Muscle of leg (tissue), 11 donors: ENCODE data around the gene SMIM29. TPM values are rescaled to one million over a fixed set of nuclear protein-coding genes. Genes with fewer than 3 reads are reported as not detected.

Source experiments
- DNase-seq: peaks from one replicate; pipeline ENCODE4 v3.0.0; 2013
- H3K27ac ChIP-seq: one replicate; pipeline ENCODE4 v1.5.1; 2013; ENCODE audit warnings: mild to moderate bottlenecking, low read length, control low read depth
- H3K27me3 ChIP-seq: one replicate; pipeline ENCODE4 v1.6.1; 2013; ENCODE audit warnings: low read length; ENCODE audit not compliant: control insufficient read depth, insufficient read depth
- H3K36me3 ChIP-seq: one replicate; pipeline ENCODE4 v1.6.1; 2013; ENCODE audit warnings: low read length; ENCODE audit not compliant: control insufficient read depth, insufficient read depth
- H3K4me1 ChIP-seq: one replicate; pipeline ENCODE4 v1.6.1; 2013; ENCODE audit warnings: low read length; ENCODE audit not compliant: control insufficient read depth, insufficient read depth
- H3K4me3 ChIP-seq: one replicate; pipeline ENCODE4 v1.5.1; 2013; ENCODE audit warnings: low read length, control low read depth
- H3K9me3 ChIP-seq: replicated peaks from 2 replicates; pipeline ENCODE4 v1.6.1; 2013; ENCODE audit warnings: low read depth, low read length; ENCODE audit not compliant: control insufficient read depth
- WGBS: methylation state at CpG from one replicate; pipeline ENCODE4 v1.1.5; 2013; ENCODE audit warnings: missing lambda C conversion rate; ENCODE audit not compliant: insufficient coverage; 5-methylcytosine and 5-hydroxymethylcytosine counted together
- polyA plus RNA-seq, 8 donors: library from polyadenylated mRNA; unstranded; fragments of 120-200 nt; gene quantifications; one replicate each; pipeline versions ENCODE4 v1.2.1 to v1.2.3, GENCODE V29; 2013; ENCODE audit warnings: inconsistent platforms in 1 of 8, low replicate concordance in 1 of 8; ENCODE audit not compliant: insufficient read length in 8 of 8, insufficient read depth in 1 of 8
- total RNA-seq: library from RNA; stranded (reverse); fragments of 120-200 nt; gene quantifications from one replicate; pipeline ENCODE4 v1.2.4, GENCODE V29; 2013

SMIM29 gene
- total and polyA plus RNA-seq, 9 donors = 7.7 to 12.0 (median 8.9) TPM

DNA sequence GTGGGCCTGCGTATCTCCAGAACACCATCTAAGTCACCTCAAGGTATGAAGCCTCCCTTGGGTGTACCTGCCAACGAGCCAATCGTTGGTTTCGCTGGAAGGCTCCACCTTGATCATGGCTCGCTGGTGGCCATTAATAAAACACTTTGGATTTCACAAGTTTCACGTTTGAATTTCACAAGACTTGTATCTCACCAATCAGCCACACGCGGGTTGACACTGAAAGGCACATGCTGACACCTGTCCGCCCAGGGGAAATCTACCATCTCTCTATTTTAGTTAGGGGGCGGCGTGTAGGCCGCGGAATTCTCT is 12.7 kb downstream of the SMIM29 start:
- Histone ChIP-seq H3K9me3 (no peaks in the 10 kb centered on the region), H3K27me3 (peaks cover 2% of the 10 kb centered on the region), H3K4me3 (peak overlapping the region; percentile 65), H3K4me1 (peaks cover 18% of the 10 kb centered on the region), H3K36me3 (no peaks in the 10 kb centered on the region), H3K27ac (peak overlapping the region; percentile 84)
- DNase-seq = peak; percentile 25
- WGBS = 5% methylated on average over 7 of the region's 13 CpGs

DNA sequence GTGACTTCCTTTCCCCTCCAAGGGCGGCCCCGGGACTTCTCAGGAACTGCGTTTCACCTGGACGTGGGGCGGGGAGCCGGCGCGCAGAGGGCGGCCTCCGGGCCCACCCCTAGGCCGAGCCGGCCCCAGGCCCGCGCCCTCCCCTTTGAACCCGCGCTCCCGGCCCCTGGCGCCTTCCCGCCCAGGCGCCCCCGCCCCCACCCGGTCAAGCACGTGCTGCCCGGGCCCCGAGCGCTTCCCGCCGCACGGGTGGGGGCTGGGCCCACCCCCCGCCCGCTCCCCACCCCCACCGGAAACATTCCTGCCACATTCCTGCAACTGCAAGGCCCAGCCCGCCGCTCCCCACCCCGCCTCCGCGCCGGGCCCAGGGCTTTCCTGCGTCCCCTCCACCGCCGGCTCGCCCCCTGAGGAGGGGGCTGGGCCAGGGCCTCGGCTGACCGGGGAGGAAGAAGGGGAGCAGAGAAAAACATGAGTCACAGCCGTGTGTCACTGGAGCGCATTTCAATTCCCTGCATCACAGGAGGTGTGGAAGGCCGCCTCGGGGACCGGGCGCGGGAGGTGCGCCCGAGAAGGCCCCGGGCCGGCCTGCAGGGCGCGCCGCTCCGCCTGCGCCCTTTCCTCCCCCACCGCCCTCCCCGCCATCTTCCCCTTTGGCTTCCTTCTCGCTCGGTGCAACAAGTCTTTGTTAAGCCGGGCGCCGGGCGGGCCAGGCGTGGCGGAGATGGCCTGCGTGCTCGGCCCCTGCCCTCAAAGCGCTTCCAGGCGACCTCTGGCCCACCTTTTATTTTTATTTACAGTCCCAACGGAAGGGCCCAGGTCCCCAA is 13.3 kb downstream of the SMIM29 start:
- H3K36me3 ChIP-seq = no peaks in the 10 kb centered on the region
- H3K9me3 ChIP-seq = no peaks in the 10 kb centered on the region
- peak; percentile 53 for DNase-seq
- H3K4me3 ChIP-seq = peak overlapping the region; percentile 65
- 5% methylated on average over 46 of the region's 75 CpGs for WGBS
- H3K4me1 ChIP-seq = peaks cover 18% of the 10 kb centered on the region
- H3K27ac ChIP-seq = peak overlapping the region; percentile 84
- H3K27me3 ChIP-seq = peaks cover 2% of the 10 kb centered on the region

DNA sequence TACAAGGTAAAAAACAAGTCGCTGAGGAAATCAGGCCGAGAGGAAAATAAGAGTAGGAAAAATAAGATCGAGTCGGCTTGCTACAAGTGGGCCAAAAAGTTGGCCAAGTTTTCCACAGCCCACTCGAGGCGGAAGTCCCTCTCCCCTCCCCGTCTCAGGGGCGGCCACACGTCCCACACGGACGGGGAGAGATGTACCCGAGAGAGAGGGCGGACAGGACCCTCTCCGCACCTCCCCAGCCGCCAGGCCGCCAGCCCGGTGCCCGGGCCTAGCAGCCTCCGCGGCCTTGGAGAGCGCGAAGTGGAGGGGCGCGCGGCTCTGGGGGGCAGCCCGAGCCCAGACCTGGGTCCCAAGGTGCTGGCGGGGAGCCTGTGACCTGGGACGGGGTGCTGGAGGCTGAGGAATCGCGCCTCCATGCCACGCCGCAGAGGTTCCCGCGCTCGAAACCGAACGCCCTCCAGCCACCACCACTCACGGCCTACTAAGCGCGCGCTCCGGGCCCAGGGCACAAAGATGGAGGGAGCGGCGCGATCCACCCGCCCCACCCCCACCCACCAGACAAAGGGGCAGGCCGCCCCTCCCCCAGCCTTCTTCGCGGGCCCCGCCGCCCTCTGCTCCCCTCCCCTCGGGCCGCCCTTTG is 14.0 kb downstream of the SMIM29 start:
- Histone ChIP-seq H3K9me3 (no peaks in the 10 kb centered on the region), H3K27ac (no peak overlapping the region), H3K4me1 (peaks cover 18% of the 10 kb centered on the region), H3K4me3 (no peak overlapping the region), H3K36me3 (no peaks in the 10 kb centered on the region), H3K27me3 (peaks cover 2% of the 10 kb centered on the region)
- no peak for DNase-seq
- WGBS = 34% methylated on average over 30 of the region's 53 CpGs

DNA sequence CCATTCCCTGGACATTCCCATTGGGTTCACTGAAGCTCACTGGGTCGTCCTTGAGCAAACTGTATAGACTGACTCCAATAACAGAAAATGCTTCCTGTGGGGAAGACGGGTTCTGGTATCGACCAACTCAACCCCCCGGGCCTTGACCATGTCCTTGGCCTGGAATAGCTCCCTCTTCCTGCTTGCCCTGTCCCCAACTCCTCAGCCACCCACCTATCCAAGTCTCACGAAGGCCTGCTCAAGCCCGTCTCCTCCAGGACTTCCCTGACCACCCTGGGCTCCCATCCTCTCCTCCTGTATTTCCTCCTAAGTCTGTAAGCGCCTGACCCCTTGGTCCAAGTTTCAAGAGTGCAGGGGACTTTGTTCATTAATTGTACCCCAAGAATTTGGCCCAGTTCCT is 14.9 kb downstream of the SMIM29 start:
- Histone ChIP-seq H3K36me3 (no peaks in the 10 kb centered on the region), H3K9me3 (no peaks in the 10 kb centered on the region), H3K27me3 (peaks cover 2% of the 10 kb centered on the region), H3K4me3 (no peak overlapping the region), H3K27ac (no peak overlapping the region), H3K4me1 (peaks cover 18% of the 10 kb centered on the region)
- 87% methylated on average over 7 of the region's 7 CpGs for WGBS
- DNase-seq = no peak

DNA sequence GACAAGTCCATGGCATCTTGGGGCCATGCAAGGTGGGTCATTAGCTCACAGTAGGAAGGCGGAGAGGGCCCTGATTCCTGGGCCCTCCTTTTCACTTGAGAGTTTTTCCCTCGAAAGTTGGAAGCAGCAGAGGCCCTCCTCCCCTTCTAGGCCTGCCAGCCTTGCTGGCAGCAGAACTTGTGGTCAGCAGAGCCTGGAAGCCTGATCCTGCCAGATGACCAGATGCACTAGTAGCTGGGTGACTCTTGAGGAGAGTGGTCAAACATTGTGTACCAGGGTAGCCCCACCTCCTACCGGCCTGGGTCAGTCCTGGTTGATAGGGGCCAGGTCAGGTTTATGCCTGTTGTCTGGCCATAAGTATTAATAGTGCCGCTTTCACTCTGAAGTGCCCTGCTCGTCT is 15.9 kb downstream of the SMIM29 start:
- peaks cover 2% of the 10 kb centered on the region for H3K27me3 ChIP-seq
- DNase-seq = no peak
- 71% methylated on average over 4 of the region's 5 CpGs for WGBS
- H3K4me3 ChIP-seq = no peak overlapping the region
- no peaks in the 10 kb centered on the region for H3K9me3 ChIP-seq
- H3K4me1 ChIP-seq = peaks cover 12% of the 10 kb centered on the region
- no peaks in the 10 kb centered on the region for H3K36me3 ChIP-seq
- no peak overlapping the region for H3K27ac ChIP-seq

DNA sequence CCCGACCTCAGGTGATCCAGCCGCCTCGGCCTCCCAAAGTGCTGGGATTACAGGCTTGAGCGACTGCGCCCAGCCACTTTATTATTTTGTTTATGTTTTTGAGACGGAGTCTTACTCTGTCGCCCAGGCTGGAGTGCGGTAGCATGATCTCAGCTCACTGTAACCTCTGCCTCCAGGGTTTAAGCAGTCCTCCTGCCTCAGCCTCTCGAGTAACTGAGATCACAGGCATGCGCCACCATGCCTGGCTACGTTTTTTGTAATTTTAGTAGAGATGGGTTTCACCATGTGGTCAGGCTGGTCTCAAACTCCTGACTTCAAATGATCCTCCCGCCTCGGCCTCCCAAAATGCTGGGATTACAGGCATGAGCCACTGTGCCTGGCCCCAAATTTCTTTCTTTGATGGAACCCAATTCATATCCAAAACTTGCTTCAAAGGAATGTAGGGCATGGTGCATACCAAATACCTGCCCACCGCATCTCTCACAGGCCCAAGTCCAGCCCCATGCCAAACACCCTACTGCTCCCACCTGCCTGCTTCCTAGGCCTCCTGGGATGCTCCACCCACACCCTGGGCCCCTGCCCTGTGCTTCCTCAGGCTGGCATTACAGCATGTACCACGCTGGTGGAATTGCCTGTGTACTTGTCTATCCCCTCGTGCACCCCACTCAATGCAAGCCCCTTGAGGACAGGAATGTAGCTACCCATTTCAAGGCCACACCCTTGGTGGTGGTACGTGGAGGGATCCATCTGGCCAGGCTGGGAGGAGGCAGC is 17.1 kb downstream of the SMIM29 start:
- H3K27me3 ChIP-seq = peaks cover 2% of the 10 kb centered on the region
- peaks cover 8% of the 10 kb centered on the region for H3K4me1 ChIP-seq
- H3K9me3 ChIP-seq = no peaks in the 10 kb centered on the region
- WGBS = 95% methylated on average over 13 of the region's 17 CpGs
- H3K27ac ChIP-seq = no peak overlapping the region
- no peak overlapping the region for H3K4me3 ChIP-seq
- no peak for DNase-seq
- H3K36me3 ChIP-seq = no peaks in the 10 kb centered on the region

DNA sequence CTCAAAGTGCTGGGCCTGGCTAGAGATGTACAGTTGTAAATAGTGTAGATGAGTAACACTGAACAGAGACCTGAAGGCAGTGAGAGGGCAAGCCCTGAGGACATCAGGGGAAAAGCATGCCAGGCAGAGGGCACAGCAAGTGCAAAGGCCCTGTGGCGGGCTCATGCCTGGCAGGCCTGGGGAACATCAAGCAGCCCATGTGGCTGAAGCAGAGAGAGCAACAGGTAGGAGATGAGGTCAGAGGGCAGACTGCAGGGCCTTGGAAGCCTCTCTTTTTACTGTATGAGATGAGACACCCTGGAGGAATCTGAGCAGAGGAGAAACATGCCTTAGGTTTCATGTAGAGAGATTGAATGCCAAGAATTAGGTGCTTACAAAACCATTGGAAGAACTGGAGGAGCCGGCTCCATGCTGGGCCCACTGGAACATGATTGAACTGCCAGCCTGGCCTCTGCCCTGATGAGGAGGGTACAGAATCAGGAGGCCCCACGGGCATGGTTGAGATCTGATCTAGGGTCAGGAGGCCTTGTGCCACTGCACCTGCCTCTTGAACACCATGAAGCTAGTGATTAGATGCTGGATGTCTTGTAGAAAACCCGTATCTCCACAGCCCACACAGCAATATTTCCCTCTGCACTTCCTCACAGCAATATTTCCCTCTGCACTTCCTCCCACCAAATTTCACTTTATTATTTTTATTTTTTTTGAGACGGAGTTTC is 18.0 kb downstream of the SMIM29 start:
- DNase-seq = no peak
- Histone ChIP-seq H3K4me3 (no peak overlapping the region), H3K4me1 (peaks cover 1% of the 10 kb centered on the region), H3K36me3 (no peaks in the 10 kb centered on the region), H3K9me3 (no peaks in the 10 kb centered on the region), H3K27ac (no peak overlapping the region), H3K27me3 (no peaks in the 10 kb centered on the region)
- 87% methylated on average over 3 of the region's 5 CpGs for WGBS

DNA sequence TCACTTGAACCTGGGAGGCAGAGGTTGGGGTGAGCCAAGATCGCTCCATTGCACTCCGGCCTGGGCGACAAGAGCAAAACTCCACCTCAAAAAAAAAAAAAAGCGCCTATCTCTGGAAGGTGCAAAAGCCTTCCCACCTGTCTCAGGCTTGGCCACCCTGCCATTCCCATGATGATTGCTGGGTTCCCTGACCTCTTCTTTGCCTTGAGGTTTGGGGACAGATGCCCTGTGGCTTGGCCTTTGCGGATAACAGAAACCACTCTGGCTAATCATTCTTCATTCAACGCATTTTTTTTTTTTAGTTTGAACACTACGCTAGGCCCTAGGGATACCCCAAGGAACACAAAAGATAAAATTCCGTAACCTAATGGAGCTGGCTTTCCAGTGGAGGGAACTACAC is 18.9 kb downstream of the SMIM29 start:
- H3K36me3 ChIP-seq = no peaks in the 10 kb centered on the region
- no peaks in the 10 kb centered on the region for H3K4me1 ChIP-seq
- no peak overlapping the region for H3K27ac ChIP-seq
- WGBS = 92% methylated on average over 2 of the region's 8 CpGs
- H3K9me3 ChIP-seq = no peaks in the 10 kb centered on the region
- DNase-seq = no peak
- H3K27me3 ChIP-seq = no peaks in the 10 kb centered on the region
- no peak overlapping the region for H3K4me3 ChIP-seq

DNA sequence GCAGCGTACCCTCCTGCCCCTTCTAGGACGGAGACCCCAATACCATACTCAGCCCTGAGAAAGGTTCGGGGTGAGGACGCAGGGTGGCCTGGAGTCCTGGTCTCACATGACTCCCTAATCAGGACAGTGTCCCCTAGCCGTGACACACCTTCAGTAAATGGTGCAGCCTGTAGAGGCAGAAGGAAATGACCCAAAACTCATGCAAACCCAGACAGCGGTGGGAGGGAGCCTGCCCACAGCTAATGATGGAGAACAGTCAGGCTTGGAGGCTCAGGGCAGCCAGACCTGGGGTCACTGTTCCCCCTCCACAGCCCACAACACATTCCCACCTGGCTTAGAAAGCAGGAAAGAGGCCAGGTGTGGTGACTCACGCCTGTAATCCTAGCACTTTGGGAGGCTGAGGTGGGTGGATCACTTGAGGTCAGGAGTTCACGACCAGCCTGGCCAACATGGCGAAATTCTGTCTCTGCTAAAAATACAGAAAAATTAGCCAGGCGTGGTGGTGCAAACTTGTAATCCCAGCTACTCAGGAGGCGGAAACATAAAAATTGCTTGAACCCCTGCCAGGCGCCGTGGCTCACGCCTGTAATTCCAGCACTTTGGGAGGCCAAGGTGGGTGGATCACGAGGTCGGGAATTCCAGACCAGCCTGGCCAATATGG is 20.9 kb downstream of the SMIM29 start:
- H3K36me3 ChIP-seq = no peaks in the 10 kb centered on the region
- no peak overlapping the region for H3K4me3 ChIP-seq
- no peaks in the 10 kb centered on the region for H3K27me3 ChIP-seq
- H3K9me3 ChIP-seq = no peaks in the 10 kb centered on the region
- no peak overlapping the region for H3K27ac ChIP-seq
- DNase-seq = no peak
- peaks cover 13% of the 10 kb centered on the region for H3K4me1 ChIP-seq
- 81% methylated on average over 9 of the region's 16 CpGs for WGBS
